ENCODE data around the gene IGSF5.
"Not testable (repeated sequence)": the region's sequence is repeated elsewhere in the genome, so short reads cannot be mapped to it uniquely, and the experiment has no call there.

The IGSF5 gene

GRCh38 chr21:39744883-39745282, at the start of gene IGSF5:
TSS of gene IGSF5 (plus strand) at chr21:39745183. CDS start at chr21:39745510, 327 bp downstream.
- DNase-seq (ENCODE audit: low spot score) = not testable (repeated sequence)

- DNase-seq (ENCODE audit: low spot score) = no peak
Measured at GRCh38 chr21:39696196-39696595, 48.8 kb upstream of the IGSF5 start.

- no peak for DNase-seq (ENCODE audit: low spot score)
Measured at GRCh38 chr21:39696618-39697017, 48.4 kb upstream of the IGSF5 start.

DNA sequence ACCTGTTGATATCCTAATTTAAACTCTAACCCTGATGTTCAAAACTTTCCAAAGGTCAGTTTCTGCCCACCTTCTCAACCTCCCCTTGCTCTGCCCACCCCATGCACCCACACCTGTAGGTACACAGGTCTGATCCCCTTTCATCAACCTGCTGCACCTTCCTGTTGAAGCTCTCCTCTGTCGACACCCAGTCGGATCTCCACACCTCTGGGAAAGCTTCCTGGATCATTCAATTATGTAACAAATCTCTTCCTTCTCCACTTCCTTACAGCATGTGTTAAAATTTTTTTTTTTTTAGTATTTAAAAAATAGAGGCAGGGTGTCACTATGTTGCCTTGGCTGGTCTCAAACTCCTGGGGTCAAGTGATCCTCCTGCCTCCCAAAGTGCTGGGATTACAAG, 44.7 kb upstream of the IGSF5 start:
- DNase-seq (ENCODE audit: low spot score) = no peak

DNA sequence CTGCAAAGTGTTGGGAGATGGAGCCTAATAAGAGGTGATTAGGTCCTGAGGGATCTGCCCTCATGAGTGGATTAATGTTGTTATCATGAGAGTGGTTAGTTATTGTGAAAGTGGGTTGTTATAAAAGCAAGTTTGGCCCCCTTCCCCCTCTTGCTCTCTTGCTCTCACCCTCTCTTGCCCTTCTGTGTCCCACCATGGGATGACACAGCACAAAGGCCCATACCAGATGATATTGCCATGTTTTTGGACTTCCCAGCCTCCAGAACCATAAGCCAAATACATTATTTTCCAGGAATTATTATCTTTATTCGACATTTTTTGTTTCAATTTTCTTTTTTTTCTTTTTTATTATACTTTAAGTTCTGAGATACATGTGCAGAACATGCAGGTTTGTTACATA, 41.4 kb upstream of the IGSF5 start:
- no peak for DNase-seq (ENCODE audit: low spot score)

- no peak for DNase-seq (ENCODE audit: low spot score)
Measured at GRCh38 chr21:39705849-39706248, 39.1 kb upstream of the IGSF5 start.

DNA sequence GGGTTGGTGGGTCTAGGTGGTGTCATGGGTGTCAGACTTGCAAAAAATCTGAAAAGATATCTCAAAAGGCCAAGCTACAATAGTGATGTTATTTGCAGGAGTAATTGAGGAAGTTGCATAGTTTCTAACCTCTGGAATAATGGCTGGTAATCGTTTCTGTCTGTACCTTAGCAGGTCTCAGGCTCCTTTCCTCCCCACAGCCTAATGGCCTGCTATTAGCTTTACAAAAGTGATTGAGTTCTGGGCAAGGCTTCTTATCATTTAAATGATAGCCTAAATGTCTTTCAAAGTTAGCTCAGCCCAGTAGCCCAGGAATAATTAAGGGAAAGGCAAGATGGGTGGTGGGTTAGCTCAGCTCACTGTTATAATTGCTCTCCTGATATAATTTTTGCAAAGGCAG, 37.7 kb upstream of the IGSF5 start:
- DNase-seq (ENCODE audit: low spot score) = no peak

DNA sequence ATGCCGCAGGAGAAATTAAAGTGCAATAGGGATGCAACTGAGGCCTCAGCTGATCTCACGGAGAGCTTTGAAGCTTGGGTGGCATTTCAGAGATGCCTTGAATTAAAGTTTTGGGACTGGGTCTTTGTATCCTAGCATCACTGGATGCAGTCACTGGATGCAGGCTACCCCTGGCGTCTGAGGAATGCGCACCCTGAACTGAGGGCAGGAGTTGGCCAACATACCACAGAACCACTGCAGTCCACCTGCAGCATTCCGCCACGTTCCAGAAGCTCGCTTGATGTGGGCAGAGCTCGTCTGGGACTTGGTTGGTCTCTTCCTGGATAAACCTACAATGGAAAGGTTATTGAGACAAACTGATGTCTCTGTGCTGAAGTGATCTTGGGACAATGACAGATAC, 34.1 kb upstream of the IGSF5 start:
- DNase-seq (ENCODE audit: low spot score) = no peak

GRCh38 chr21:39712273-39712672, 32.7 kb upstream of the IGSF5 start:
- DNase-seq (ENCODE audit: low spot score) = no peak

- DNase-seq (ENCODE audit: low spot score) = no peak
Measured at GRCh38 chr21:39712976-39713375, 32.0 kb upstream of the IGSF5 start.

- DNase-seq (ENCODE audit: low spot score) = no peak
Measured at GRCh38 chr21:39713905-39714304, 31.1 kb upstream of the IGSF5 start.

GRCh38 chr21:39714331-39714730, 30.7 kb upstream of the IGSF5 start:
- no peak for DNase-seq (ENCODE audit: low spot score)

DNA sequence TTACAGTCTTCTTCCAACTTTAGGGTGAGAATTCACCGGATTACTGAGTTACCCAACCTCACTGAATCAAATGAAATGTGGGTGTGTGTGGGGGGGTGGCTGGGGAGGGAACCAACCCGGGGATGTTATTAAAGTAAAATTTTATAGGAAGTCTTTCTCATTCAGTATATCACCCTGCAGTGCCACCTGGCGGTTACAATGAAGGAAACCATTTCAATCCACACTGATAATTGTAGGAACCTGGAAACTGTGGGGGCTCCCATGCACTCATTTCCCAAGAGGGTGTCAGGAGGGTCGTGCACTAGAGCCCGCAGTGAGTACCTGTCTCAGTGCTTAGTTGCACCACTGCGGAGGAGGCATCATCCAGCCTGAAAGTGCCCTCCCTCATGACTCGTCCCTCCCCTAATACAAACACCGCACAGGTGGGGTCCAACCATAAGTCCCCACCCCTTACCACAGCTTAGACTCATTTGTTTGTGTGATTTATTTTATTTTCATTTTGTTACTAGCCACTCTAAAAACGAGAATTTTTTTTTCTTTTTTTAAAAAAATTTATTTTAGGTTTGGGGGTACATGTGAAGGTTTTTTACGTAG, 29.1 kb upstream of the IGSF5 start:
- peak; percentile 69 for DNase-seq (ENCODE audit: low spot score)

DNA sequence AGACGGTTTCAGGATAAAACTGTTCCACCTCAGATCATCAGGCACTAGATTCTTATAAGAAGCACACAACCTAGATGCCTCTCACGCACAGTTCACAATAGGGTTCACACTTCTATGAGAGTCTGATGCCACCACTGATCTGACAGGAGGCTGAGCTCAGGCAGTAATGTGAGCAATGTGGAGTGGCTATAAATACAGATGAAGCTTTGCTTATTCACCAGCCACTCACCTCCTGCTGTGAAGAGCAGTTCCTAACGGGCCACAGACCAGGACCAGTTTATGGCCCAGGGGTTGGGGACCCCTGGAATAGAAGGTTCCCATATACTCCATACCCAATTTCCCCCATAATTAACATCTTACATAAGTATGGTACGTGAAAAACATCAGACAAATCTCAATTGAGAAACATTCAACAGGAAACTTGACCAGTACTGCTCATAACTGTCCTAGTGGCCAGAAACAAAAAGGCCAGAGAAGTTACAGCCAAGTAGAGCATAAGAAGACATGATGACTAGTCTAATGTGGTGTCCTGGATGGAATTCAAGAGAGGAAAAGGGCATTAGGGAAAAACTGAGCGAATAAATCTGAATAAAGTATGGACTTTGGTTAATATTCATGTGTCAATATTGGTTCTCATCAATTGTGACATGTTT, 24.7 kb upstream of the IGSF5 start:
- no peak for DNase-seq (ENCODE audit: low spot score)

- no peak for DNase-seq (ENCODE audit: low spot score)
Measured at GRCh38 chr21:39721885-39722284, 23.1 kb upstream of the IGSF5 start.

DNA sequence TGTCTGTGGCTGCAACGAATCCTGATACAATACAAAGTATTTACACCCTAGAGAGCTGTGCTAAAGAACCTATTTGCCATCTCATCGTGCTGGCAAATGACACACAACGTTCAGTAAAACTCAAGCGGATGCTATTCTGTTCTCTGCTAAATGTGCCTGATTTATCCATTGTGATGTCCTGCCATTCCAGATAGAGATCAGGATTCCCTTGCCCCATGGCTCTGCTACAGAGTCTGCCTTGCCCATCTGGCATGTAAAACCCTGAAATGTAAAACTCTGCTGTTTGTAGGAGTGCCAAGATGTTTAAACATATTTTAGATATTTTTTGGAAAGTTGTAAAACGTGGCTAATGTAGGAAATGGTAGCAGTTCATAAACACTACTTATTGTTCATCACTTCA, 20.0 kb upstream of the IGSF5 start:
- no peak for DNase-seq (ENCODE audit: low spot score)

DNA sequence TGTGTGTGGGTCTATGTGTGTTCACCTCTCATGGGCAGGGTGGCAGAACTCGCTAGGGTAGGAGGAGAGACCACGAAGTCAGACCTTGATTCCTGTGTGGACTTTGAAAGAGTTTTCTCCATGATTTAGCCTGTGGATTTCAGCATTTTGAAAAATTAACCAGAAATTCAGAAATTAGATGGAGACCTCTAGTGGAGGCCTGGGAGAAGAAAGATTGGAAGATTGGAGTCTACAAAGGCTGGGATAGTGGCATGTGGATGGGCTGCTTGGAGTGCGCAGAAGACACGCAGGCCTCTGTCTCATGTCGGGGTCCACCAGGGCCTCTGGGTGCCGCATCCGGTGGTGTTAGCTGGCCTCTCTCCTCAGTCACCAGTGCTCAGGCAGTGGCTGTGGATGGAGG, 18.9 kb upstream of the IGSF5 start:
- DNase-seq (ENCODE audit: low spot score) = no peak

DNA sequence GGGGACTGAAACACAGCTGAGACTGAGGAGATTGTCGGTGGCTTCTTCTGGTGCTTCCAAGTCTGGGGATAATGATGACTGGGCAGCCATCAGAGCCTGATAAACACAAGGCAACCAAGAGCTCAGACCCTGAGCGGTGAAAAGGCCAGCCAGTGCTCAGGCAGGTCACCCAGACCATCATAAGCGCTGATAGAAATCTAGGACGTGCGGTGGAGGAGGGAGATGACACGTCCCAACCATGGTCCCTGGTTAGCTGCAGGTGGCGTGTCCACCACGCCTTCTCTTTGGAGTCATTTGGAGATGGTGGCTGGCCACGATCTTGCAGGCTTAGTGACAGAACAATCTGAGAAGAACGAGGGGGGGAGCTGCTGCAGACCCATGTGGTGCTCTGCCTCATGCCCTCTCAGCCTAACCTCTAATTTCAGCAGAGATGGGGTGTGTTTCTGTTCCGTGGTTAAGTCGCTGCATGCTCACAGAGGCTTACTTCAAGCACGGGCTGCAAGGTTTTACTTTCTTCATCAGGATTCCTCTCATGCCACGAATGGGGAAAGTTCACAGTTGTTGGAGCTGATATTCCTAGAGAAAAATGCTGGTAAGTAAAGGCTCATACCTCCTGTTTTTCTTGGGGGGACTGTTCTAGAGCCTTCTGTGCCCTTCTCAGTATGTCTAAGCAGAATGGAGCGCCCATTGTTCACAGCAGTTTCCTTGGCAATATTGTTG, 17.4 kb upstream of the IGSF5 start:
- no peak for DNase-seq (ENCODE audit: low spot score)

DNA sequence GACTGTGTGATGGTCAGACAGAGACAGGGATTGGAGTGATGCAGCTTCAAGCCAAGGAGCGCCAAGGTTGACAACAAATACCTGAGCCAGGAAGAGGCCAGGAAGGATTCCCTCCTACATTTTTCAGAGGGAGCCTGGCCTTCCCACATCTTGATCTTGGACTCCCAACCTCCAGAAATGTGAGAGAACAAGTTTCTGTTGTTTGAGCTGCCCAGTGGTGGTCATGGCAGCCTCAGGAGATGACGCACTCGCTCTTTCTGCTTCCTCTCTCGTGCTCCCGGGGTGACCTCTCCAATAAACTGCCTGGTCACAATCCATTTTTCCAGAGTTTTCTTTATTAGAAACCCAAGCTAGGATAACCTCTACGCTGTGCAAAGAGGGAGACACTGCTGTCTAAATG, 16.6 kb upstream of the IGSF5 start:
- DNase-seq (ENCODE audit: low spot score) = no peak

- DNase-seq (ENCODE audit: low spot score) = no peak
Measured at GRCh38 chr21:39730418-39731157, 14.4 kb upstream of the IGSF5 start.

GRCh38 chr21:39736716-39737115, 8.3 kb upstream of the IGSF5 start:
- DNase-seq (ENCODE audit: low spot score) = no peak

GRCh38 chr21:39737376-39738000, 7.5 kb upstream of the IGSF5 start:
- no peak for DNase-seq (ENCODE audit: low spot score)
